ENCODE data around the gene NDC80.

DNA sequence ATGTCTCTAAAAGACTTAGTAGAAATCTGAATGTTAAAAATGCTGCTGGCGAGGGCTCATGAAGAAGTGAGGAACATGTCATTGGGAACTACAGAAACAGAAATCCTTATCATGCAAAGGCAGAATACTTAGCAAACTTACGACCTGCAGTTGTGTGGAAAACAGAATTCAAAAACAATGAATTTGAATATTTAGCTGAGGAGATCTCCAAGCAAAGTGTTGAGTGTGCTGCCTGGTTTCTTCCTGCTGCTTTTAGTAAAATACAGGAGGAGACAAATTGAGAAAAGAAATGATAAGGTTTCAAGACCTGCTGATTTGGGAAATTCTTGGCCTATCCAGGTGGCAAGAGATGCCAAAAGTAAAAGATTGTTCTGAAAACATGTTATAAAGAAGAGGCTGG, 38.6 kb upstream of the NDC80 start:
- TF ChIP-seq POLR2A (IDR thresholded peaks at IDR 0.05; ENCODE audit: low read length) (no peak), GATA1 (IDR thresholded peaks at IDR 0.05; ENCODE audit: low read depth, low read length) (no peak)

Data from erythroblast (primary cell).